Loucy (cell line): Measurements from ENCODE around the gene ADGRB3.

Experiments
- CTCF ChIP-seq: fragments of 200-600 bp; sonication (generic); conservative IDR thresholded peaks from 2 replicates; pipeline ENCODE4 v1.5.1; 2014; ENCODE audit warnings: mild to moderate bottlenecking, antibody characterized with exemption, low read length
- EZH2phosphoT487 ChIP-seq: fragments of 200-600 bp; IDR thresholded peaks from 2 replicates; pipeline ENCODE4 v1.6.1; 2018; ENCODE audit warnings: antibody characterized with exemption, mild to moderate bottlenecking, moderate library complexity, borderline replicate concordance

- TF ChIP-seq CTCF = no peak
- TF ChIP-seq EZH2phosphoT487 = no peak
Observed at GRCh38 chr6:69069881-69070280, 434.8 kb downstream of the ADGRB3 start.
